COLO829 (cell line): Measurements from ENCODE around the gene PTP4A1.

Experiments
- DNase-seq: peaks from one replicate; pipeline ENCODE4 v3.0.0; 2012; ENCODE audit warnings: low spot score

Gene PTP4A1

GRCh38 chr6:63556369-63556768 lies 15.9 kb upstream of the PTP4A1 start:
- no peak for DNase-seq

- DNase-seq, result no peak
Measured at GRCh38 chr6:63558278-63558677, 14.0 kb upstream of the PTP4A1 start.

GRCh38 chr6:63560801-63561287 lies 11.4 kb upstream of the PTP4A1 start:
- DNase-seq, result no peak

GRCh38 chr6:63561288-63561687 lies 11.0 kb upstream of the PTP4A1 start:
- no peak for DNase-seq

GRCh38 chr6:63563235-63563634 lies 9.0 kb upstream of the PTP4A1 start:
- DNase-seq, result no peak

GRCh38 chr6:63565058-63565726 lies 7.1 kb upstream of the PTP4A1 start:
- no peak for DNase-seq

GRCh38 chr6:63565727-63566596 lies 6.3 kb upstream of the PTP4A1 start:
- no peak for DNase-seq

- no peak for DNase-seq
Measured at GRCh38 chr6:63567966-63568365, 4.3 kb upstream of the PTP4A1 start.

GRCh38 chr6:63571361-63572043 lies 778 bp upstream of the PTP4A1 start:
- no peak for DNase-seq

GRCh38 chr6:63572747-63573075 lies 431 bp downstream of the PTP4A1 start:
- no peak for DNase-seq

- DNase-seq, result peak; percentile 41
Measured at GRCh38 chr6:63573076-63573898, 1.0 kb downstream of the PTP4A1 start.

GRCh38 chr6:63573899-63574553 lies 1.7 kb downstream of the PTP4A1 start:
- peak; percentile 71 for DNase-seq

GRCh38 chr6:63574554-63574900 lies 2.2 kb downstream of the PTP4A1 start:
- no peak for DNase-seq

GRCh38 chr6:63576147-63576772 lies 4.0 kb downstream of the PTP4A1 start:
- DNase-seq, result no peak

- DNase-seq, result no peak
Measured at GRCh38 chr6:63576985-63577712, 4.9 kb downstream of the PTP4A1 start.

- no peak for DNase-seq
Measured at GRCh38 chr6:63578757-63579156, 6.5 kb downstream of the PTP4A1 start.

GRCh38 chr6:63579937-63580703 lies 7.8 kb downstream of the PTP4A1 start:
- DNase-seq, result no peak

GRCh38 chr6:63580704-63580961 lies 8.4 kb downstream of the PTP4A1 start:
- no peak for DNase-seq

GRCh38 chr6:63581355-63582013 lies 9.2 kb downstream of the PTP4A1 start:
- DNase-seq, result no peak
